IMR-90 (cell line): ENCODE data around the gene ZNF530. TPM values are rescaled to one million over a fixed set of nuclear protein-coding genes. Genes with fewer than 3 reads are reported as not detected.

ENCODE experiments used
- ATAC-seq: fragments of 200-7000 bp; cut with Tn5 transposase; 2 replicates; pipeline ENCODE4 v1.9.1; 2020; ENCODE audit warnings: low read depth, mild to moderate bottlenecking, moderate library complexity
- BruUV-seq: library from RNA; stranded (reverse); fragments of 400-500 nt; replicated peaks from 2 replicates; lab custom pipeline; 2021; lab: Mats Ljungman, UMichigan
- CTCF ChIA-PET: fragments of 300-600 bp; formaldehyde crosslinking; extraction: SDS; loops from one replicate; lab custom pipeline; 2021; ENCODE audit warnings: antibody characterized with exemption; lab: Yijun Ruan, JAX
- POLR2A ChIA-PET: fragments of 300-600 bp; sonication (Branson Sonifier 250); formaldehyde crosslinking; loops from one replicate; lab custom pipeline; 2022; ENCODE audit warnings: antibody characterized with exemption; ENCODE audit not compliant: unreplicated experiment; lab: Charles Lee
- DNase-seq: peaks from one replicate; pipeline ENCODE4 v3.0.0; 2013
- H2AFZ ChIP-seq: replicated peaks from 2 replicates; pipeline ENCODE3; 2013; ENCODE audit warnings: low read length, mild to moderate bottlenecking; ENCODE audit not compliant: poor library complexity
- H2AK5ac ChIP-seq: 2 replicates; pipeline ENCODE4 v1.6.1; 2013; ENCODE audit warnings: low read depth, low read length, inconsistent platforms
- H2AK9ac ChIP-seq: replicated peaks from 2 replicates; pipeline ENCODE3; 2013; ENCODE audit warnings: mild to moderate bottlenecking, low read depth, low read length, moderate library complexity; ENCODE audit not compliant: poor library complexity
- H2BK120ac ChIP-seq: 2 replicates; pipeline ENCODE4 v1.6.1; 2013; ENCODE audit warnings: low read depth, low read length, inconsistent platforms
- H2BK15ac ChIP-seq: 3 replicates; pipeline ENCODE4 v1.6.1; 2013; ENCODE audit warnings: low read depth, low read length, inconsistent platforms
- H2BK20ac ChIP-seq: 2 replicates; pipeline ENCODE4 v1.6.1; 2013; ENCODE audit warnings: low read depth, mild to moderate bottlenecking, inconsistent platforms, low read length, moderate library complexity
- H2BK5ac ChIP-seq: 2 replicates; pipeline ENCODE4 v1.6.1; 2013; ENCODE audit warnings: mild to moderate bottlenecking, low read depth, low read length, inconsistent platforms; ENCODE audit not compliant: poor library complexity, severe bottlenecking
- H3K14ac ChIP-seq: replicated peaks from 2 replicates; pipeline ENCODE4 v1.6.1; 2013; ENCODE audit warnings: low read depth, low read length, inconsistent platforms
- H3K18ac ChIP-seq: 2 replicates; pipeline ENCODE4 v1.6.1; 2013; ENCODE audit warnings: low read depth, low read length, control low read depth
- H3K23ac ChIP-seq: 2 replicates; pipeline ENCODE4 v1.6.1; 2013; ENCODE audit warnings: low read depth, low read length, inconsistent platforms
- H3K27ac ChIP-seq: 2 replicates; pipeline ENCODE4 v1.5.1; 2013; ENCODE audit warnings: mild to moderate bottlenecking, control low read depth, low read length; ENCODE audit not compliant: insufficient read depth
- H3K27me3 ChIP-seq: 2 replicates; pipeline ENCODE4 v1.6.1; 2013; ENCODE audit warnings: low read length; ENCODE audit not compliant: control insufficient read depth, insufficient read depth
- H3K36me3 ChIP-seq: 2 replicates; pipeline ENCODE4 v1.6.1; 2013; ENCODE audit warnings: low read length, mixed read lengths; ENCODE audit not compliant: control insufficient read depth, insufficient read depth
- H3K4ac ChIP-seq: 2 replicates; pipeline ENCODE4 v1.6.1; 2013; ENCODE audit warnings: low read depth, low read length, inconsistent platforms
- H3K4me1 ChIP-seq: 2 replicates; pipeline ENCODE4 v1.6.1; 2013; ENCODE audit warnings: low read length, mixed read lengths; ENCODE audit not compliant: control insufficient read depth, insufficient read depth
- H3K4me2 ChIP-seq: 2 replicates; pipeline ENCODE4 v1.6.1; 2013; ENCODE audit warnings: low read depth, mild to moderate bottlenecking, control low read depth, low read length, moderate library complexity
- H3K4me3 ChIP-seq: 2 replicates; pipeline ENCODE4 v1.5.1; 2013; ENCODE audit warnings: low read depth, mild to moderate bottlenecking, control low read depth, low read length, moderate library complexity; ENCODE audit not compliant: insufficient read depth
- H3K56ac ChIP-seq: 2 replicates; pipeline ENCODE4 v1.6.1; 2013; ENCODE audit warnings: low read length, inconsistent platforms; ENCODE audit not compliant: insufficient read depth; ENCODE audit errors: extremely low read depth
- H3K79me1 ChIP-seq, 2 experiments: 2 replicates each; pipeline ENCODE4 v1.6.1; 2013; ENCODE audit warnings: low read length in 2 of 2, inconsistent platforms in 1 of 2, low read depth in 1 of 2
- H3K9ac ChIP-seq: 2 replicates; pipeline ENCODE4 v1.6.1; 2013; ENCODE audit warnings: low read depth, low read length, control low read depth
- H3K9me1 ChIP-seq: 2 replicates; pipeline ENCODE4 v1.6.1; 2013; ENCODE audit warnings: low read length, inconsistent platforms; ENCODE audit not compliant: insufficient read depth
- H3K9me3 ChIP-seq: 2 replicates; pipeline ENCODE4 v1.6.1; 2013; ENCODE audit warnings: low read length; ENCODE audit not compliant: control insufficient read depth, insufficient read depth
- H4K20me1 ChIP-seq: 2 replicates; pipeline ENCODE4 v1.6.1; 2013; ENCODE audit warnings: low read length, inconsistent platforms; ENCODE audit not compliant: insufficient read depth
- H4K5ac ChIP-seq: 2 replicates; pipeline ENCODE4 v1.6.1; 2013; ENCODE audit warnings: mild to moderate bottlenecking, low read depth, low read length, control low read depth
- H4K8ac ChIP-seq, 2 experiments: 2 replicates each; pipeline ENCODE4 v1.6.1; 2013; ENCODE audit warnings: low read depth in 2 of 2, low read length in 2 of 2, control low read depth in 1 of 2, inconsistent platforms in 1 of 2
- H4K91ac ChIP-seq: 2 replicates; pipeline ENCODE4 v1.6.1; 2013; ENCODE audit warnings: low read depth, low read length, inconsistent platforms; ENCODE audit not compliant: insufficient read depth
- BHLHE40 ChIP-seq: fragments of 150-350 bp; IDR thresholded peaks from 2 replicates; pipeline ENCODE4 v1.6.1; 2016; ENCODE audit warnings: mild to moderate bottlenecking, low read depth, low read length
- CEBPB ChIP-seq: IDR thresholded peaks from 2 replicates; pipeline ENCODE4 v1.6.1; 2012; ENCODE audit warnings: low read depth, low read length, improper control_type of control experiment
- CHD1 ChIP-seq: IDR thresholded peaks from 2 replicates; pipeline ENCODE4 v1.6.1; 2012; ENCODE audit warnings: low read depth, low read length, improper control_type of control experiment
- CTCF ChIP-seq: conservative IDR thresholded peaks from 2 replicates; pipeline ENCODE4 v1.5.1; 2012; ENCODE audit warnings: mild to moderate bottlenecking, low read depth, low read length, improper control_type of control experiment
- FOS ChIP-seq: fragments of 150-350 bp; IDR thresholded peaks from 2 replicates; pipeline ENCODE4 v1.6.1; 2016; ENCODE audit warnings: low read depth, low read length
- MAFK ChIP-seq: IDR thresholded peaks from 2 replicates; pipeline ENCODE4 v1.6.1; 2012; ENCODE audit warnings: low read depth, low read length, improper control_type of control experiment
- MAZ ChIP-seq: IDR thresholded peaks from 2 replicates; pipeline ENCODE4 v1.6.1; 2012; ENCODE audit warnings: low read depth, mild to moderate bottlenecking, low read length, improper control_type of control experiment, moderate library complexity, borderline replicate concordance
- MXI1 ChIP-seq: IDR thresholded peaks from 2 replicates; pipeline ENCODE4 v1.6.1; 2012; ENCODE audit warnings: low read depth, mild to moderate bottlenecking, low read length, moderate library complexity, borderline replicate concordance
- NFE2L2 ChIP-seq: fragments of 150-350 bp; IDR thresholded peaks from 2 replicates; pipeline ENCODE4 v1.6.1; 2016; ENCODE audit warnings: low read depth, mild to moderate bottlenecking, low read length
- POLR2A ChIP-seq: IDR thresholded peaks from 2 replicates; pipeline ENCODE4 v1.6.1; 2012; ENCODE audit warnings: mild to moderate bottlenecking, low read depth, low read length
- RAD21 ChIP-seq: IDR thresholded peaks from 2 replicates; pipeline ENCODE4 v1.6.1; 2012; ENCODE audit warnings: low read length, improper control_type of control experiment
- RCOR1 ChIP-seq: IDR thresholded peaks from 2 replicates; pipeline ENCODE4 v1.6.1; 2012; ENCODE audit warnings: mild to moderate bottlenecking, low read length, improper control_type of control experiment; ENCODE audit not compliant: insufficient replicate concordance
- RFX5 ChIP-seq: IDR thresholded peaks from 2 replicates; pipeline ENCODE4 v1.8.0; 2012; ENCODE audit warnings: low read depth, mild to moderate bottlenecking, low read length, moderate library complexity
- SMC3 ChIP-seq: fragments of 150-350 bp; IDR thresholded peaks from 2 replicates; pipeline ENCODE4 v1.6.1; 2016; ENCODE audit warnings: low read depth, mild to moderate bottlenecking, antibody characterized with exemption, low read length, moderate library complexity
- USF2 ChIP-seq: fragments of 150-350 bp; IDR thresholded peaks from 2 replicates; pipeline ENCODE4 v1.6.1; 2017; ENCODE audit warnings: mild to moderate bottlenecking, antibody characterized with exemption, low read length, low read depth
- WGBS, 2 experiments: methylation state at CpG; one replicate each; pipeline versions ENCODE4 v1.1.5 to v1.1.7; 2013; ENCODE audit warnings: missing lambda C conversion rate in 2 of 2; ENCODE audit not compliant: insufficient read length in 1 of 2; ENCODE audit errors: extremely low coverage in 2 of 2; 5-methylcytosine and 5-hydroxymethylcytosine counted together
- dilution Hi-C: fragments of 300-500 bp; cut with HindIII; formaldehyde crosslinking; loops from one replicate; pipeline ENCODE4 v1.14.3; 2018; ENCODE audit warnings: low sequenced_read_pairs; ENCODE audit not compliant: unreplicated experiment
- in situ Hi-C: fragments of 300-500 bp; cut with MboI; formaldehyde crosslinking; loops from 3 replicates; pipeline ENCODE4 v1.14.3; 2019; ENCODE audit warnings: low sequenced_read_pairs, inconsistent platforms, mixed read lengths
- intact Hi-C: fragments of 100-400 bp; cut with micrococcal nuclease; formaldehyde crosslinking; loops from 2 replicates; pipeline ENCODE4 v1.10.0; 2022
- polyA plus RNA-seq, 3 experiments: library from polyadenylated mRNA; depleted of rRNA; stranded (reverse); fragments of >200 nt; gene quantifications; 2 replicates each; pipeline ENCODE4 v1.2.3, GENCODE V29; 2012; ENCODE audit warnings: low replicate concordance in 1 of 3
- total RNA-seq: library from RNA; depleted of rRNA; stranded (reverse); fragments of >200 nt; gene quantifications from 2 replicates; pipeline ENCODE4 v1.2.3, GENCODE V29; 2012
- TF ChIP-seq, protein P1 (sequence below): fragments of 150-350 bp; IDR thresholded peaks from 2 replicates; pipeline ENCODE4 v1.6.1; 2016; ENCODE audit warnings: low read depth, mild to moderate bottlenecking, low read length, moderate library complexity, borderline replicate concordance

ZNF530 gene
- total and polyA plus RNA-seq, 2 of the 4 experiments (the other 2 are of a cell fraction): 2.9 to 6.6 TPM

DNA sequence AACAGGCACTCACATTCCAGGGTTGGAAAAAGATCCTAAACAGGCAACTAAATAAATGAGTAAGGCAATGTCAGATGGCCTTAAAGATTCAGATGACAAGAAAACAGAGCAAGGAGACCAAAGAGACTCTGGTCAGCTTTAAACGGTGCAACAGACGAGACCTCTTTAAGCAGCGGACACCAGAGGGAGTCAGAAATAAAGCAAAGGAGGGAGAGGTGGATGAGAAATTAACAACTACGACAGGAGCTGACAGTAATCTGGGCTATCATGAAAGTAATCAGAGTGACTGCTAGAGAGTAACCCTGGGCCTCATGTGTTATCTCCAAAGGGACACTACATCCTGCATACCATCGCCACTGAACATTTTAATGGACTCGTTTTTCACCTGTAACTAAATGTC, 41.2 kb upstream of the ZNF530 start:
- no peaks in the 10 kb centered on the region for H3K27me3 ChIP-seq
- no peak overlapping the region for H2AK9ac ChIP-seq
- no peaks in the 10 kb centered on the region for H4K20me1 ChIP-seq
- dilution Hi-C loops (no loop called here), intact Hi-C loops (no loop called here), in situ Hi-C loops (no loop called here)
- H2BK15ac ChIP-seq: no peak overlapping the region
- H2AK5ac ChIP-seq: no peak overlapping the region
- H4K8ac ChIP-seq: no peak overlapping the region
- no peak overlapping the region for H2BK120ac ChIP-seq
- DNase-seq (peak; percentile 35), ATAC-seq (peak; percentile 4; the same call in 1 of the 2 replicates)
- H3K4ac ChIP-seq: no peak overlapping the region
- CTCF ChIA-PET: no interaction called here
- no peak overlapping the region for H3K56ac ChIP-seq
- no peak overlapping the region for H4K91ac ChIP-seq
- no peak overlapping the region for H3K18ac ChIP-seq
- no peak overlapping the region for H2AFZ ChIP-seq
- peaks cover 9 to 32% of the 10 kb centered on the region in 2 experiments; a peak in 3 of 4 replicates for H3K79me1 ChIP-seq
- H3K4me1 ChIP-seq: peaks cover 2% of the 10 kb centered on the region
- no peak overlapping the region for H2BK20ac ChIP-seq
- peak overlapping the region; percentile 95 for H3K4me3 ChIP-seq
- H3K9me1 ChIP-seq: no peaks in the 10 kb centered on the region
- H3K14ac ChIP-seq: no peak overlapping the region
- peak overlapping the region; percentile 89 for H3K4me2 ChIP-seq
- H3K9ac ChIP-seq: peak overlapping the region; percentile 91
- H2BK5ac ChIP-seq: no peak overlapping the region
- BruUV-seq: no TSS peak
- H3K27ac ChIP-seq: no peak overlapping the region
- peaks cover 16% of the 10 kb centered on the region for H3K9me3 ChIP-seq
- H3K23ac ChIP-seq: peak overlapping the region; percentile 70; the same call in 1 of the 2 replicates
- no peak for TF ChIP-seq MAZ
- TF ChIP-seq SMC3: peak; percentile 29; the same call in 1 of the 2 replicates
- TF ChIP-seq CTCF: peak; percentile 28; the same call in 1 of the 2 replicates
- TF ChIP-seq RCOR1: no peak
- peak; percentile 31; the same call in 1 of the 2 replicates for TF ChIP-seq RAD21
- TF ChIP-seq USF2: no peak
- TF ChIP-seq BHLHE40: no peak
- TF ChIP-seq POLR2A: no peak
- TF ChIP-seq, protein P1, sequence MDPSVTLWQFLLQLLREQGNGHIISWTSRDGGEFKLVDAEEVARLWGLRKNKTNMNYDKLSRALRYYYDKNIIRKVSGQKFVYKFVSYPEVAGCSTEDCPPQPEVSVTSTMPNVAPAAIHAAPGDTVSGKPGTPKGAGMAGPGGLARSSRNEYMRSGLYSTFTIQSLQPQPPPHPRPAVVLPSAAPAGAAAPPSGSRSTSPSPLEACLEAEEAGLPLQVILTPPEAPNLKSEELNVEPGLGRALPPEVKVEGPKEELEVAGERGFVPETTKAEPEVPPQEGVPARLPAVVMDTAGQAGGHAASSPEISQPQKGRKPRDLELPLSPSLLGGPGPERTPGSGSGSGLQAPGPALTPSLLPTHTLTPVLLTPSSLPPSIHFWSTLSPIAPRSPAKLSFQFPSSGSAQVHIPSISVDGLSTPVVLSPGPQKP: no peak
- no peak for TF ChIP-seq MXI1
- no peak for TF ChIP-seq FOS
- TF ChIP-seq NFE2L2: no peak
- TF ChIP-seq RFX5: no peak
- TF ChIP-seq MAFK: no peak
- TF ChIP-seq CEBPB: no peak
- TF ChIP-seq CHD1: no peak
- 17% methylated on average over 2 of the region's 6 CpGs; no CpG with 5 or more reads in 1 of the 2 experiments for WGBS, 2 experiments
- POLR2A ChIA-PET: interaction anchor here (0.7 kb wide), 1 partner anchor 56 kb away, joined by 3 read pairs; the partner anchor contains the start of gene ZNF134
- H3K36me3 ChIP-seq: peaks cover 24% of the 10 kb centered on the region
- H4K5ac ChIP-seq: no peak overlapping the region
